ENCODE measurements around the gene CBARP.

The CBARP gene

DNA sequence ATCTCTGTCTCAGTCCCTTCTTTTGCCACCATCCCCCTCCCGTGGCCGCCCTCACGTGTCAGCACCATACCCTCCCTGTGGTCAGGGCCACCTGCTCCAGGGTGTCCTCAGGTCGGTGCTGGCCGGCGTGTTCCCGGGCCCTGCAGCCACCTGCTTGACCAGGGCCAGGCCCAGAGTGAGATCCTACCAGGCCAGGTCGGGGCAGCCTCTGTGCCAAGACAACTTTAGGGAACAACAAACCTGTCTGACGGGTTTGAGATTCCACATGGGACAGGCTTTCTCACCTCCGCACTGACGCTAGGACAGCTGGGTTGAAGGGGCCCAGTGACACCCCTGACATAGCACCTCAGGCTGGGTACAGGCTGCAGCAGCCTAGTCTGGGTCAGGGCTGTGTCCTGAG lies 56.2 kb downstream of the CBARP start:
- Histone ChIP-seq H3K4me1 (ENCODE audit: control insufficient read depth in 2 of 2, insufficient read depth in 2 of 2, low read length in 2 of 2) (peaks cover 17 to 31% of the 10 kb centered on the region in 2 donors), H3K4me3 (ENCODE audit: low read length in 2 of 2) (no peak overlapping the region), H3K27ac (ENCODE audit: low read depth in 2 of 2, low read length in 2 of 2) (peak overlapping the region; percentile 32 to 43), H3K9me3 (ENCODE audit: control insufficient read depth in 2 of 2, low read length in 2 of 2) (no peaks in the 10 kb centered on the region), H3K36me3 (ENCODE audit: control insufficient read depth in 2 of 2, insufficient read depth in 2 of 2, low read length in 2 of 2) (no peaks in the 10 kb centered on the region), H3K9ac (ENCODE audit: low read depth in 1 of 2, low read length in 2 of 2) (peak overlapping the region in 1 of 2 donors; percentile 30), H3K27me3 (ENCODE audit: control insufficient read depth in 2 of 2, insufficient read depth in 2 of 2, low read length in 2 of 2) (no peaks in the 10 kb centered on the region)

Measured in mucosa of rectum (tissue), 2 donors.